Activated CD4-positive, alpha-beta T cell treated with anti-CD3 and anti-CD28 coated beads for 36 hours (primary cell): ENCODE results near the gene CFL1. TPM values are rescaled to one million over a fixed set of nuclear protein-coding genes. Genes with fewer than 3 reads are reported as not detected.
"Not testable (repeated sequence)": the region's sequence is repeated elsewhere in the genome, so short reads cannot be mapped to it uniquely, and the experiment has no call there.

Source experiments
- ATAC-seq: fragments of 200-7000 bp; cut with Tn5 transposase; one replicate; pipeline ENCODE4 v1.10.0; 2021; ENCODE audit warnings: mild to moderate bottlenecking, moderate library complexity
- CTCF ChIA-PET: fragments of 350-600 bp; sonication (Branson Sonifier 250); formaldehyde crosslinking; loops from one replicate; lab custom pipeline; 2021; ENCODE audit warnings: antibody characterized with exemption; lab: Charles Lee
- POLR2A ChIA-PET: fragments of 350-600 bp; sonication (Branson Sonifier 250); formaldehyde crosslinking; loops from one replicate; lab custom pipeline; 2021; ENCODE audit warnings: antibody characterized with exemption, inconsistent platforms; lab: Charles Lee
- DNase-seq: peaks from one replicate; pipeline ENCODE4 v3.0.0-alpha.2; 2020
- H3K27ac Mint-ChIP-seq: one replicate; pipeline ENCODE4 v1.8.0; 2021; ENCODE audit warnings: mixed read lengths
- H3K27me3 Mint-ChIP-seq: one replicate; pipeline ENCODE4 v1.8.0; 2021; ENCODE audit warnings: mixed read lengths
- H3K36me3 Mint-ChIP-seq: one replicate; pipeline ENCODE4 v1.8.0; 2021; ENCODE audit warnings: low read depth, mixed read lengths
- H3K4me1 Mint-ChIP-seq: one replicate; pipeline ENCODE4 v1.8.0; 2021; ENCODE audit warnings: mixed read lengths
- H3K4me3 Mint-ChIP-seq: one replicate; pipeline ENCODE4 v1.8.0; 2021; ENCODE audit warnings: mild to moderate bottlenecking, moderate library complexity, mixed read lengths
- H3K9me3 Mint-ChIP-seq: one replicate; pipeline ENCODE4 v1.8.0; 2021; ENCODE audit warnings: low read depth, mixed read lengths
- intact Hi-C, 2 experiments: fragments of 100-400 bp; cut with DNase I in 1 of 2; cut with micrococcal nuclease in 1 of 2; formaldehyde crosslinking; loops; one replicate each; pipeline versions ENCODE4 v1.14.2 to v1.15.1; 2022 to 2024; cut with DNase I, micrococcal nuclease
- total RNA-seq, 2 experiments: library from RNA; stranded (reverse); gene quantifications; one replicate each; pipeline ENCODE4 v1.2.3, GENCODE V29; 2021

Gene CFL1
- total RNA-seq, 2 experiments from 2014 or later = 888 to 1,074 TPM

DNA sequence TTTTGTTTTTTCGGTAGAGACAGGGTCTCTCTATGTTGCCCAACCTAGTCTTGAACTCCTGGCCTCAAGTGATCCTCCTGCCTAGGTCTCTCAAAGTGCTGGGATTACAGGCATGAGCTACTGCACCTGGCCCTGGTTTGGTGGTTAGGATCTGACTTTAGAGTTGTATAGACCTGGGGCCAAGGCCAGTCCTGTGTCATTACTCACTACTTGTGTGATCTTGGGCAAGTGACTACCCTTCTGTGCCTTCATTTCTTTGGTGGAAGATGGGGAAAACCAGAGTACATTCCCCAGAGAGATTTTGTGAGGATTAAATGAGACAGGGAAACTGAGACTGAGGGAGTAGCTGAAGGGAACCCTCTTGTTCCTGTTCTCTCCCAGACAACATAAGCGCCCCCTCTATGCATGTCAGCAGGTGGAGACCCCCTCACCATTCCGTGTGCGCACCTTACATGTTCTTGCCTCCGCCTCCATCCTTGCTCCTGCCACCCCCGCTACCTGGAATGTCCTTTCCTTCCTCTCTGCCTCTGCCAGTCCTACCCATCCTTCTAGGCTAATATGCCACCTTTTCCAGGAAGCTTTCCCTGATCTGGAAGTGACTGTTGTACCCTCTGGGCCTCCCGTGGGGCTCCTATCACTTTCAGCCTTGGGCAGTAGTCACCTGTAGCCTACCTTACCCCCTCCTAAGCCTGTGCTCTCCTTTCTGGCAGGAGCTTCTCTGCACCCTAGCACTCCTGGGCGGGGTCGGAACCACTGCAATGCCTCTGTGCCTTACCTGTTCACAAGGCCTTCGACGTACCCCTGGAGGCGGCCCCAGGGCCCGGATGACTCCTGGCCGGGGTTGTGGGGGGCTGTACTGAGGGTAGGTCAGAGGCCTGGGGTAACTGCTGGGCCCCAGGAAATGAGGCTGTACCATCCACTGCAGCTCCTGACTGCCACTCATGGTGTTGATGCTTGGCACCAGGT, 38.3 kb upstream of the CFL1 start:
- DNase-seq = no peak
- no peaks in the 10 kb centered on the region for H3K27me3 Mint-ChIP-seq
- ChIA-PET POLR2A (interaction anchor here (0.7 to 0.9 kb wide), 2 partner anchors 9 to 900 kb away, joined by 3 to 4 read pairs; no protein-coding TSS in a partner anchor), CTCF (interaction anchor here (0.5 to 7.8 kb wide), 5 partner anchors 9 to 1376 kb away, joined by 3 to 113 read pairs (median 3); partner anchors contain the start of genes CCDC85B and FIBP)
- H3K4me3 Mint-ChIP-seq = peak overlapping the region; percentile 25
- H3K9me3 Mint-ChIP-seq = no peaks in the 10 kb centered on the region
- peaks cover 45% of the 10 kb centered on the region for H3K36me3 Mint-ChIP-seq
- ATAC-seq = no peak
- intact Hi-C loops = loop anchor here in 1 of 2 experiments (10.0 kb wide), 1 partner anchor 472 kb away; the partner anchor contains the start of gene NEAT1
- H3K4me1 Mint-ChIP-seq = peaks cover 57% of the 10 kb centered on the region
- peak overlapping the region; percentile 58 for H3K27ac Mint-ChIP-seq

DNA sequence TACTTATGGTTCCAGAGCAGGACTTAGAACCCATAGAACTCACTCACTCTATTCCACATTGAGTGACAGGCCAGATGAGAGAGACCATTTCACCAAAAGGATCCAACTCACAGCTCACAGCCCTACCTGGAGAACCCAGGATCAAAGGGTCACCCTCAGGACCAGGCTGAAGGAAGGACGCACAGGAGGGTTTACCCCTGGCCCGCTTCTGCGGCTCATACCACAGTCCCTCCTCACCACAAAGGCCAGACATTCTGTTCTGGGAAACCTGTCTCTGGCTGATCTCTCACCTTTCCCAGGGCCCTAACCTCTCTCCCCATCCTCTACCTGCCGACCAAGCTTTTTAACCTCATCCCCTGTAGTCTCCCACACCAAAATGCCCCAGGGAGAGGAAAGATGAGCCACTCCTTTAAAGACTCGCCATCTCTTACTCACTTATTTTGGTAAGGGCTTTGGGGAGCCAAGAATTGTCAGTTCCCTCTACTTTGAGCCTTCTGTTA, 37.6 kb upstream of the CFL1 start:
- DNase-seq = no peak
- peak overlapping the region; percentile 25 for H3K4me3 Mint-ChIP-seq
- peak overlapping the region; percentile 58 for H3K27ac Mint-ChIP-seq
- no peaks in the 10 kb centered on the region for H3K27me3 Mint-ChIP-seq
- CTCF ChIA-PET = interaction anchor here (0.5 to 7.8 kb wide), 4 partner anchors 8 to 1376 kb away, joined by 3 to 113 read pairs (median 4); partner anchors contain the start of genes CCDC85B and FIBP
- H3K9me3 Mint-ChIP-seq = no peaks in the 10 kb centered on the region
- ATAC-seq = no peak
- intact Hi-C loops = loop anchor here in 1 of 2 experiments (10.0 kb wide), 1 partner anchor 471 kb away; the partner anchor contains the start of gene NEAT1
- POLR2A ChIA-PET = no interaction called here
- peaks cover 55% of the 10 kb centered on the region for H3K4me1 Mint-ChIP-seq
- H3K36me3 Mint-ChIP-seq = peaks cover 45% of the 10 kb centered on the region

DNA sequence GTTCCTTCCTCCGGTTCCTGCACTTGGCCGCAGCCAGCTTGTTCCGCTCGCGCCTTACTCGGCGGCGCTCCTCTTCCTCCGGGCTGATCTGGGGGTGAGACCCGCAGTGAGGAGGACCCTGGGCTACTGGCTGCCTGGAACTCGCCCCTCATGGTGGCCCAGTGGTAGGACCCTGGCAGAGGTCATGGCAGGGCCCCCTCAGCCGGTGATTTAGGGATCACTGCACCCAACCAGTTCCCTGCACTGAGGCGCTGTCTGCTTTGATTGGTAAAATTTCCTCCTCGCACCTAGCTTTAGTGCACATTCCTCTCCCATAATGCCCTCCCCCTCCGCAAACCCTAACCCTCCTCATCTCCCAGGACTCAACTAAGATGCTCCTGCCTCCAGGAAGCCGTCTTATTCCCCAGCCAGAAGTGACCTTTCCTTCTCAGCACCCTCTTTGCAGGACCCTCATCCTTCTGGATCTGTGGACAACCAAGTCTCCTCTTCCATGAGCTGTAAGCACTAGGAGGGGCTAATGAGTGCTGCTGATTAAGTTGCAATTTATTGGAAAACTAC, 36.1 kb upstream of the CFL1 start:
- Mint-ChIP-seq H3K27me3 (no peaks in the 10 kb centered on the region), H3K27ac (peak overlapping the region; percentile 83), H3K4me3 (peak overlapping the region; percentile 94), H3K36me3 (peaks cover 45% of the 10 kb centered on the region), H3K9me3 (no peaks in the 10 kb centered on the region), H3K4me1 (peaks cover 67% of the 10 kb centered on the region)
- CTCF ChIA-PET = interaction anchor here (0.7 to 10.8 kb wide), 5 partner anchors 9 to 473 kb away, joined by 3 to 210 read pairs (median 4); partner anchors contain the start of genes CFL1, MUS81 and SF3B2
- DNase-seq (peak; percentile 60), ATAC-seq (no peak)
- POLR2A ChIA-PET = interaction anchor here (0.6 to 1.3 kb wide), 7 partner anchors 19 to 1030 kb away, joined by 3 to 6 read pairs (median 4); partner anchors contain the start of gene SART1
- intact Hi-C loops = loop anchor here (5.0 to 10.0 kb wide), 2 partner anchors 373 to 469 kb away; partner anchors contain the start of genes NEAT1 (in 1 of the 2) and RAB1B (in 1 of the 2)

- POLR2A ChIA-PET = interaction anchor here (0.6 to 6.3 kb wide), 5 partner anchors 8 to 523 kb away, joined by 3 to 68 read pairs (median 3); partner anchors contain the start of genes CFL1, FOSL1 and MUS81
- peaks cover 70% of the 10 kb centered on the region for H3K4me1 Mint-ChIP-seq
- DNase-seq = no peak
- CTCF ChIA-PET = interaction anchor here (0.6 to 10.8 kb wide), 8 partner anchors 8 to 175 kb away, joined by 3 to 210 read pairs (median 4); partner anchors contain the start of genes CFL1 and MUS81
- H3K9me3 Mint-ChIP-seq = no peaks in the 10 kb centered on the region
- H3K4me3 Mint-ChIP-seq = peak overlapping the region; percentile 94
- intact Hi-C loops = loop anchor here (5.0 to 10.0 kb wide), 2 partner anchors 375 to 468 kb away; partner anchors contain the start of genes NEAT1 (in 1 of the 2) and RAB1B (in 1 of the 2)
- peak overlapping the region; percentile 82 for H3K27ac Mint-ChIP-seq
- no peak for ATAC-seq
- H3K36me3 Mint-ChIP-seq = peaks cover 42% of the 10 kb centered on the region
- no peaks in the 10 kb centered on the region for H3K27me3 Mint-ChIP-seq
Observed at GRCh38 chr11:65892661-65893317, 34.8 kb upstream of the CFL1 start.

GRCh38 chr11:65892137-65892540, 34.2 kb upstream of the CFL1 start:
- not testable (repeated sequence) for H3K9me3 Mint-ChIP-seq, H3K27me3 Mint-ChIP-seq, ATAC-seq
- ChIA-PET POLR2A (interaction anchor here (6.0 to 6.3 kb wide), 2 partner anchors 8 to 33 kb away, joined by 59 to 68 read pairs; partner anchors contain the start of genes CFL1, FOSL1 and MUS81), CTCF (interaction anchor here (0.7 to 10.8 kb wide), 5 partner anchors 9 to 175 kb away, joined by 3 to 210 read pairs (median 6); partner anchors contain the start of genes CFL1 and MUS81)
- intact Hi-C loops = loop anchor here (5.0 to 10.0 kb wide), 2 partner anchors 375 to 467 kb away; partner anchors contain the start of genes NEAT1 (in 1 of the 2) and RAB1B (in 1 of the 2)
- peak overlapping the region; percentile 82 for H3K27ac Mint-ChIP-seq
- peaks cover 71% of the 10 kb centered on the region for H3K4me1 Mint-ChIP-seq
- peak overlapping the region; percentile 94 for H3K4me3 Mint-ChIP-seq
- H3K36me3 Mint-ChIP-seq = peaks cover 42% of the 10 kb centered on the region
- DNase-seq = peak; percentile 71

GRCh38 chr11:65891219-65892136, 33.5 kb upstream of the CFL1 start:
- Mint-ChIP-seq H3K9me3 (no peaks in the 10 kb centered on the region), H3K4me1 (peaks cover 71% of the 10 kb centered on the region), H3K27ac (peak overlapping the region; percentile 82), H3K4me3 (peak overlapping the region; percentile 94), H3K27me3 (no peaks in the 10 kb centered on the region), H3K36me3 (peaks cover 44% of the 10 kb centered on the region)
- ATAC-seq (no peak), DNase-seq (peak; percentile 60)
- intact Hi-C loops = loop anchor here (2.0 to 10.0 kb wide), 4 partner anchors 69 to 467 kb away; partner anchors contain the start of genes NEAT1 (in 1 of the 2), RAB1B (in 1 of the 2) and SART1 (in 1 of the 2)
- ChIA-PET CTCF (interaction anchor here (0.6 to 10.8 kb wide), 16 partner anchors 8 to 344 kb away, joined by 3 to 210 read pairs (median 8); partner anchors contain the start of genes CFL1, CTSW, FOSL1 and MUS81), POLR2A (interaction anchor here (0.7 to 6.3 kb wide), 9 partner anchors 9 to 173 kb away, joined by 3 to 68 read pairs (median 4); partner anchors contain the start of genes CFL1, FOSL1, MUS81 and RNASEH2C)

DNA sequence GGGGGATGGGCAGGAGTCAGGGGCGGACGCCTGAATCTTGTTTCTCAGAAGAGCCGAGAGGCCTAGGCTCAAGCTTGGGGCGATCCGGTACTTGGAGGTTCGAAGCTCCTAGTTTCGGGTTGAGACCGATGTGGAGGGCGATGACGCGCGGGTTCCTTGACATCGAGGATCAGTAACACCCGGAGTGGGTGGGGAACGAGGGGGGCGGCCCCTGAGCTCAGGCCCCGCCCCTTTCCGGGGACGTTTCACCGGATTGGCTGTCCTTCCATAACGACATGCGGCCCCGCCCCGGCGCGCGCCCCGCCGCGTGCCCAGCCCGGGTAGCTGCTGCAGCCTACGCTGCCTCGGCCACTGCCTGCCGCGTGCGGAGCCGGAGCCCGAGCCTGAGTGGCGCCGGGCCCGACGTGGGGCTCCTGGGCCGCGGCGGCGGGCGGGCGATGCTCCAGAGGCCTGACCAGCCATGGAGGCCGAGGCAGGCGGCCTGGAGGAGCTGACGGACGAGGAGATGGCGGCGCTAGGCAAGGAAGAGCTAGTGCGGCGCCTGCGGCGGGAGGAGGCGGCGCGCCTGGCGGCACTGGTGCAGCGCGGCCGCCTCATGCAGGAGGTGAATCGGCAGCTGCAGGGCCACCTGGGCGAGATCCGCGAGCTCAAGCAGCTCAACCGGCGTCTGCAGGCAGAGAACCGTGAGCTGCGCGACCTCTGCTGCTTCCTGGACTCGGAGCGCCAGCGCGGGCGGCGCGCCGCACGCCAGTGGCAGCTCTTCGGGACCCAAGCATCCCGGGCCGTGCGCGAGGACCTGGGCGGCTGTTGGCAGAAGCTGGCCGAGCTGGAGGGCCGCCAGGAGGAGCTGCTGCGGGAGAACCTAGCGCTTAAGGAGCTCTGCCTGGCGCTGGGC, 32.6 kb upstream of the CFL1 start, which contains the start of gene CCDC85B:
CCDC85B (plus strand) TSS at position 350 of the 895 bp plus-strand sequence; CDS start at position 461, 111 bp downstream.
- peaks cover 36% of the 10 kb centered on the region for H3K36me3 Mint-ChIP-seq
- ATAC-seq = peak; percentile 59

More for the DNA sequence above, 32.6 kb upstream of the CFL1 start, which contains the start of gene CCDC85B:
- POLR2A ChIA-PET = interaction anchor here (0.6 to 6.3 kb wide), 15 partner anchors 10 to 469 kb away, joined by 3 to 68 read pairs (median 4); partner anchors contain the start of genes CFL1, FOSL1, MUS81 and PCNX3
- CTCF ChIA-PET = interaction anchor here (0.6 to 10.8 kb wide), 32 partner anchors 9 to 770 kb away, joined by 3 to 210 read pairs (median 4); partner anchors contain the start of genes BANF1, CFL1, CTSW and EIF1AD
- Mint-ChIP-seq H3K27ac (peak within 1 kb of the TSS; percentile 95), H3K27me3 (no peaks in the 10 kb centered on the region), H3K9me3 (no peaks in the 10 kb centered on the region), H3K4me3 (peak within 1 kb of the TSS; percentile 94), H3K4me1 (peaks cover 66% of the 10 kb centered on the region)
- peak; percentile 99 for DNase-seq
- intact Hi-C loops = loop anchor here (1.0 to 10.0 kb wide), 7 partner anchors 10 to 466 kb away; partner anchors contain the start of genes FOSL1 (in 2 of the 2), NEAT1 (in 1 of the 2), RAB1B (in 1 of the 2) and SART1 (in 1 of the 2)
